Fibroblast of lung (primary cell): ENCODE measurements around the gene IL9R. TPM values are rescaled to one million over a fixed set of nuclear protein-coding genes. Genes with fewer than 3 reads are reported as not detected.

Source experiments
- DNase-seq, 2 donors: peaks; one replicate each; pipeline versions ENCODE4 v3.0.0 to v3.0.0-alpha.2; 2010; ENCODE audit warnings: low read depth in 2 of 2
- H2AFZ ChIP-seq: 2 replicates; pipeline ENCODE4 v1.5.1; 2012; ENCODE audit warnings: low read length, control low read depth, inconsistent platforms
- H3K27ac ChIP-seq: 2 replicates; pipeline ENCODE4 v1.5.1; 2011; ENCODE audit warnings: low read length, control low read depth; ENCODE audit not compliant: insufficient read depth
- H3K27me3 ChIP-seq: 2 replicates; pipeline ENCODE4 v1.5.1; 2011; ENCODE audit warnings: mild to moderate bottlenecking, low read length; ENCODE audit not compliant: control insufficient read depth, insufficient read depth
- H3K36me3 ChIP-seq: 2 replicates; pipeline ENCODE4 v1.5.1; 2011; ENCODE audit warnings: low read length; ENCODE audit not compliant: control insufficient read depth, insufficient read depth
- H3K4me1 ChIP-seq: 2 replicates; pipeline ENCODE4 v1.5.1; 2011; ENCODE audit warnings: low read length; ENCODE audit not compliant: control insufficient read depth, insufficient read depth; ENCODE audit errors: extremely low read depth
- H3K4me2 ChIP-seq: 2 replicates; pipeline ENCODE4 v1.5.1; 2011; ENCODE audit warnings: low read length, control low read depth; ENCODE audit not compliant: insufficient read depth; ENCODE audit errors: extremely low read depth
- H3K4me3 ChIP-seq, 4 experiments: fragments of 200-600 bp in 1 of 4; sonication (generic) in 1 of 4; replicated peaks in 1 of 4; 2 replicates each; pipeline ENCODE4 v1.5.1; 2011 to 2016; ENCODE audit warnings: low read length in 4 of 4, low read depth in 3 of 4, mild to moderate bottlenecking in 3 of 4, control low read depth in 2 of 4, inconsistent platforms in 1 of 4, mixed read lengths in 1 of 4; ENCODE audit not compliant: insufficient read depth in 1 of 4; ENCODE audit errors: control extremely low read depth in 1 of 4
- H3K79me2 ChIP-seq: 2 replicates; pipeline ENCODE4 v1.5.1; 2012; ENCODE audit warnings: mild to moderate bottlenecking, low read length, inconsistent platforms; ENCODE audit not compliant: control insufficient read depth, insufficient read depth
- H3K9ac ChIP-seq: 2 replicates; pipeline ENCODE4 v1.5.1; 2011; ENCODE audit warnings: mild to moderate bottlenecking, low read length, control low read depth; ENCODE audit not compliant: insufficient read depth
- H3K9me3 ChIP-seq: 2 replicates; pipeline ENCODE4 v1.5.1; 2012; ENCODE audit warnings: low read depth, low read length; ENCODE audit not compliant: control insufficient read depth, insufficient read depth
- H4K20me1 ChIP-seq: 2 replicates; pipeline ENCODE4 v1.5.1; 2011; ENCODE audit warnings: low read length; ENCODE audit not compliant: control insufficient read depth, insufficient read depth; ENCODE audit errors: extremely low read depth
- EZH2 ChIP-seq: IDR thresholded peaks from 2 replicates; pipeline ENCODE4 v1.5.1; 2012; ENCODE audit warnings: low read length, control low read depth, mild to moderate bottlenecking; ENCODE audit errors: missing control alignments
- polyA plus RNA-seq, 2 donors: library from polyadenylated mRNA; depleted of rRNA in 1 of 2; stranded (reverse) in 1 of 2; unstranded in 1 of 2; fragments of >200 nt; gene quantifications; 2 replicates each; pipeline ENCODE4 v1.2.1, GENCODE V29; 2011 to 2012; ENCODE audit warnings: missing spikeins in 1 of 2
- total RNA-seq: library from RNA; depleted of rRNA; stranded (reverse); fragments of >200 nt; gene quantifications from 2 replicates; pipeline ENCODE4 v1.2.1, GENCODE V29; 2014
- TF ChIP-seq, protein P1 (sequence below), 2 donors: IDR thresholded peaks in 1 of 2; conservative IDR thresholded peaks in 1 of 2; 1 replicate in 1 of 2; 2 replicates in 1 of 2; pipeline ENCODE4 v1.5.1; 2011 to 2012; ENCODE audit warnings: low read length in 2 of 2, control low read depth in 1 of 2, inconsistent platforms in 1 of 2, low read depth in 1 of 2, mild to moderate bottlenecking in 1 of 2

The IL9R gene
- total and polyA plus RNA-seq, 2 donors (not counting 1 experiment from before 2014, with no cell fraction given), result not detected

DNA sequence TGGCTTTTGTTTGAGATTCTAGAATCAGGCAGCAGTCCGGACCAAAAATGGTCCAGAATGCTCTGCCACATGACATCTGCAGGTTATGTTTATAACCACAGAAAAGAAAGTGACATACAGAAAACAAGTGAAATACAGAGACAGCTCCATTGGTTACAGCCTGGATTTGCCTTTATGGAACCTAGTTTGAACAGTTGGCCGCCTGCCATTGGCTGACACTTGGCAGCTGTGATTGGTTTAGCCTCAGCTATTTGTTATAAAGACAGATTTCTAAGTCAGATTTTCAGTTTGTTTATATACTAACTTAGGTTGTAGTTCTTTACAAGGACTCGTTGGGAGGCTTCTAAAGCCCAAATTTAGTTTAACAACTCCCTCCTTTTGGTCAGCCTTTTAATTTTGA lies 40.8 kb upstream of the IL9R start:
- no peak overlapping the region for H2AFZ ChIP-seq
- H3K4me2 ChIP-seq, result no peak overlapping the region
- no peak overlapping the region for H3K27ac ChIP-seq
- H3K27me3 ChIP-seq, result no peaks in the 10 kb centered on the region
- no peaks in the 10 kb centered on the region for H4K20me1 ChIP-seq
- H3K9me3 ChIP-seq, result no peaks in the 10 kb centered on the region
- H3K4me3 ChIP-seq, result no peak overlapping the region
- no peak for DNase-seq
- H3K9ac ChIP-seq, result no peak overlapping the region
- no peaks in the 10 kb centered on the region for H3K36me3 ChIP-seq
- no peaks in the 10 kb centered on the region for H3K4me1 ChIP-seq
- TF ChIP-seq, protein P1, sequence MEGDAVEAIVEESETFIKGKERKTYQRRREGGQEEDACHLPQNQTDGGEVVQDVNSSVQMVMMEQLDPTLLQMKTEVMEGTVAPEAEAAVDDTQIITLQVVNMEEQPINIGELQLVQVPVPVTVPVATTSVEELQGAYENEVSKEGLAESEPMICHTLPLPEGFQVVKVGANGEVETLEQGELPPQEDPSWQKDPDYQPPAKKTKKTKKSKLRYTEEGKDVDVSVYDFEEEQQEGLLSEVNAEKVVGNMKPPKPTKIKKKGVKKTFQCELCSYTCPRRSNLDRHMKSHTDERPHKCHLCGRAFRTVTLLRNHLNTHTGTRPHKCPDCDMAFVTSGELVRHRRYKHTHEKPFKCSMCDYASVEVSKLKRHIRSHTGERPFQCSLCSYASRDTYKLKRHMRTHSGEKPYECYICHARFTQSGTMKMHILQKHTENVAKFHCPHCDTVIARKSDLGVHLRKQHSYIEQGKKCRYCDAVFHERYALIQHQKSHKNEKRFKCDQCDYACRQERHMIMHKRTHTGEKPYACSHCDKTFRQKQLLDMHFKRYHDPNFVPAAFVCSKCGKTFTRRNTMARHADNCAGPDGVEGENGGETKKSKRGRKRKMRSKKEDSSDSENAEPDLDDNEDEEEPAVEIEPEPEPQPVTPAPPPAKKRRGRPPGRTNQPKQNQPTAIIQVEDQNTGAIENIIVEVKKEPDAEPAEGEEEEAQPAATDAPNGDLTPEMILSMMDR (conservative IDR thresholded peaks at IDR 0.05 in 1 of 2, IDR thresholded peaks at IDR 0.05 in 1 of 2; ENCODE audit: low read depth in 1 of 2, low read length in 2 of 2), result no peak
- no peak for TF ChIP-seq EZH2
- no peaks in the 10 kb centered on the region for H3K79me2 ChIP-seq

DNA sequence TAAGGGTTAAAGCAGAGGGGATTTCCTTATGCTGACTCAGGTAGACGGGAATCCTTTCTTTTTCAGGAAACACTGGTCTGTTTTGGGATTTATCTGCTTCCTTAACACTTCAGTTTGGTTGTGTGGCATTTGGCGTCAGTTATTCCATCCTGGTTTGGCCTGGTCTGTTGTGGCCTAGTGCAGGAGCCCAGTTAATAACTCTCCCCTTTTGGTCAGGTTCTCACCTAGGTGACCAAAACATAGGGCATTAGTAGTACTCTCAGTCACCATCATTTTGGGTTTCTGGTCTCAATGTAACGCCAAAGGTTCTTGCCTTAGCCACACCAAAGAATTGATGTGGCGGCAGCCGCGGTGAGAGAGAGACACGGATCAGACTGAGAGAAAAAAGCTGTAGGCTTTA lies 39.7 kb upstream of the IL9R start:
- Histone ChIP-seq H3K4me2 (no peak overlapping the region), H3K9ac (no peak overlapping the region), H3K4me3 (no peak overlapping the region), H3K4me1 (no peaks in the 10 kb centered on the region), H2AFZ (no peak overlapping the region), H3K27me3 (no peaks in the 10 kb centered on the region), H3K9me3 (no peaks in the 10 kb centered on the region), H3K79me2 (no peaks in the 10 kb centered on the region), H3K27ac (no peak overlapping the region), H4K20me1 (no peaks in the 10 kb centered on the region), H3K36me3 (no peaks in the 10 kb centered on the region)
- TF ChIP-seq, protein P1 (conservative IDR thresholded peaks at IDR 0.05 in 1 of 2, IDR thresholded peaks at IDR 0.05 in 1 of 2; ENCODE audit: low read depth in 1 of 2, low read length in 2 of 2), result no peak
- no peak for TF ChIP-seq EZH2
- DNase-seq, result no peak

DNA sequence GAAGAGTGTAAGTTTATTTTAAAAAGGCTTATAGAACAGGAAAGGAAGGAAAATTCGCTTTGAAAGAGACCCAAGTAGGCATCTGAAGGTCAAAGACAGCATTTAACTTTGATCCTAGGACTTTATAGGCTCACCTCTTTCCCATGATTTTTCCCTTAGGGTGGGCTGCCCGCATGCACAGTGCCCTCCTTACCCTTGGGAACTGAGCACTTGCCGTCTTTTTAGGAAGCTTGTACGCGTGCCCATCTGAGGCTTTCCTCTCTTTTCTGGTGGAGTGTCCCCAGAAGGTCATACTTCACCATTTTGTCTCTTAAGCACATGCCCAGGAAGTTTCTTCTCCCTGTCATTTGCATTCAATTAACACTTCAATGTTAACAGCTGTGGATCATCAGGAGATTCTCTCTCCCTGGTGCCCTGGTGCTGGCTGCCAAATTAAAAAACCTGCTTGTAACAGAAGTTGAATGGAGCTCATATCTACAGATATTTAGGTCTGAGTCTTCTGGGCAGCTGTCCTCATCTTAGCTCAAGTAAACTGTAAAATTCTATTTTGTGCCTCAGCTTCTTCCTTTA lies 38.4 kb upstream of the IL9R start:
- Histone ChIP-seq H3K4me2 (no peak overlapping the region), H3K27ac (no peak overlapping the region), H3K9ac (no peak overlapping the region), H4K20me1 (no peaks in the 10 kb centered on the region), H3K79me2 (no peaks in the 10 kb centered on the region), H2AFZ (no peak overlapping the region), H3K4me3 (no peak overlapping the region), H3K4me1 (no peaks in the 10 kb centered on the region), H3K9me3 (no peaks in the 10 kb centered on the region), H3K27me3 (no peaks in the 10 kb centered on the region), H3K36me3 (no peaks in the 10 kb centered on the region)
- TF ChIP-seq EZH2, result no peak
- TF ChIP-seq, protein P1 (conservative IDR thresholded peaks at IDR 0.05 in 1 of 2, IDR thresholded peaks at IDR 0.05 in 1 of 2; ENCODE audit: low read depth in 1 of 2, low read length in 2 of 2), result no peak
- DNase-seq, result no peak
